GM04503 (cell line): ENCODE results near the gene TTF2.
"Not testable (repeated sequence)": the region's sequence is repeated elsewhere in the genome, so short reads cannot be mapped to it uniquely, and the experiment has no call there.

ENCODE experiments used
- DNase-seq: peaks from one replicate; pipeline ENCODE4 v3.0.0-alpha.2; 2012; ENCODE audit warnings: low read depth

Gene TTF2

GRCh38 chr1:117093870-117094621, 33.9 kb downstream of the TTF2 start:
- DNase-seq = no peak

GRCh38 chr1:117094841-117095604, 34.9 kb downstream of the TTF2 start:
- DNase-seq = peak; percentile 77

- DNase-seq = no peak
These were observed 36.9 kb downstream of the TTF2 start for GRCh38 chr1:117096951-117097408.

- no peak for DNase-seq
These were observed 37.3 kb downstream of the TTF2 start for GRCh38 chr1:117097443-117097842.

- DNase-seq = no peak
These were observed 38.3 kb downstream of the TTF2 start for GRCh38 chr1:117098287-117098890.

GRCh38 chr1:117101334-117101733, 41.2 kb downstream of the TTF2 start:
- no peak for DNase-seq

- not testable (repeated sequence) for DNase-seq
These were observed 41.7 kb downstream of the TTF2 start for GRCh38 chr1:117101858-117102257.

- no peak for DNase-seq
These were observed 44.9 kb downstream of the TTF2 start for GRCh38 chr1:117104986-117105385.

GRCh38 chr1:117105722-117106121, 45.6 kb downstream of the TTF2 start:
- DNase-seq = no peak

- DNase-seq = no peak
These were observed 46.4 kb downstream of the TTF2 start for GRCh38 chr1:117106478-117106877.

GRCh38 chr1:117107364-117107763, 47.2 kb downstream of the TTF2 start:
- DNase-seq = no peak

- DNase-seq = no peak
These were observed 50.6 kb downstream of the TTF2 start for GRCh38 chr1:117110774-117111173.

GRCh38 chr1:117112047-117112717, 52.1 kb downstream of the TTF2 start:
- DNase-seq = no peak

GRCh38 chr1:117113199-117113598, 53.1 kb downstream of the TTF2 start:
- DNase-seq = no peak

- no peak for DNase-seq
These were observed 54.8 kb downstream of the TTF2 start for GRCh38 chr1:117114877-117115276.

GRCh38 chr1:117116090-117116783, 56.1 kb downstream of the TTF2 start:
- DNase-seq = no peak

- DNase-seq = no peak
These were observed 56.6 kb downstream of the TTF2 start for GRCh38 chr1:117116784-117117130.

GRCh38 chr1:117117697-117118096, 57.6 kb downstream of the TTF2 start:
- no peak for DNase-seq

GRCh38 chr1:117118137-117118536, 58.0 kb downstream of the TTF2 start:
- DNase-seq = no peak

GRCh38 chr1:117119144-117119543, 59.0 kb downstream of the TTF2 start:
- not testable (repeated sequence) for DNase-seq

- no peak for DNase-seq
These were observed 60.9 kb downstream of the TTF2 start for GRCh38 chr1:117120774-117121588.
